B cell (primary cell): Measurements from ENCODE around the gene PAK4. TPM values are rescaled to one million over a fixed set of nuclear protein-coding genes. Genes with fewer than 3 reads are reported as not detected.

Experiments
- ATAC-seq: fragments of 200-7000 bp; cut with Tn5 transposase; one replicate; pipeline ENCODE4 v1.10.0; 2021; ENCODE audit warnings: low read depth, mild to moderate bottlenecking, moderate number of reproducible peaks, moderate library complexity
- CTCF ChIA-PET: fragments of 350-600 bp; sonication (Branson Sonifier 250); formaldehyde crosslinking; loops from one replicate; lab custom pipeline; 2021; ENCODE audit warnings: antibody characterized with exemption, inconsistent platforms; lab: Charles Lee
- POLR2A ChIA-PET: fragments of 350-600 bp; sonication (Branson Sonifier 250); formaldehyde crosslinking; loops from one replicate; lab custom pipeline; 2021; ENCODE audit warnings: antibody characterized with exemption; lab: Charles Lee
- DNase-seq: peaks from one replicate; pipeline ENCODE4 v3.0.0; 2013
- H2AFZ ChIP-seq: 2 replicates; pipeline ENCODE4 v1.6.1; 2012; ENCODE audit warnings: mild to moderate bottlenecking, low read depth, low read length; ENCODE audit not compliant: insufficient read depth, poor library complexity, severe bottlenecking
- H3K27ac ChIP-seq, 2 donors: 1 replicate in 1 of 2; 2 replicates in 1 of 2; pipeline ENCODE4 v1.5.1; 2012 to 2013; ENCODE audit warnings: low read length in 2 of 2, mild to moderate bottlenecking in 2 of 2, moderate library complexity in 1 of 2
- H3K27me3 ChIP-seq, 4 experiments: fragments of 200-600 bp in 1 of 4; sonication (generic) in 1 of 4; replicated peaks in 1 of 4; 1 replicate in 2 of 4; 2 replicates in 2 of 4; pipeline versions ENCODE4 v1.6.1 to v1.7.0; 2013 to 2016; ENCODE audit warnings: low read length in 3 of 4, mild to moderate bottlenecking in 2 of 4, mixed read lengths in 1 of 4, moderate library complexity in 1 of 4; ENCODE audit not compliant: insufficient read depth in 4 of 4, control insufficient read depth in 3 of 4; ENCODE audit errors: control extremely low read depth in 1 of 4
- H3K36me3 ChIP-seq, 2 experiments: replicated peaks in 1 of 2; 1 replicate in 1 of 2; 2 replicates in 1 of 2; pipeline versions ENCODE4 v1.6.1 to v1.7.1; 2013; ENCODE audit warnings: low read length in 1 of 2; ENCODE audit not compliant: insufficient read depth in 2 of 2, control insufficient read depth in 1 of 2; ENCODE audit errors: control extremely low read depth in 1 of 2, extremely low read depth in 1 of 2
- H3K4me1 ChIP-seq, 2 donors: fragments of 200-600 bp in 1 of 2; sonication (generic) in 1 of 2; 1 replicate in 1 of 2; 2 replicates in 1 of 2; pipeline versions ENCODE4 v1.5.1 to v1.6.1; 2013 to 2017; ENCODE audit warnings: low read length in 2 of 2; ENCODE audit not compliant: control insufficient read depth in 2 of 2, insufficient read depth in 2 of 2
- H3K4me2 ChIP-seq: replicated peaks from 2 replicates; pipeline ENCODE3; 2012; ENCODE audit warnings: mild to moderate bottlenecking, low read depth, low read length; ENCODE audit not compliant: poor library complexity, severe bottlenecking
- H3K4me3 ChIP-seq, 5 experiments: fragments of 200-600 bp in 1 of 5; sonication (generic) in 1 of 5; 1 replicate in 3 of 5; 2 replicates in 2 of 5; pipeline versions ENCODE4 v1.5.1 to v1.7.0; 2011 to 2016; ENCODE audit warnings: low read length in 4 of 5, mild to moderate bottlenecking in 4 of 5, low read depth in 2 of 5, control low read depth in 1 of 5, moderate library complexity in 1 of 5; ENCODE audit not compliant: insufficient read depth in 1 of 5; ENCODE audit errors: control extremely low read depth in 1 of 5, extremely low read depth in 1 of 5
- H3K79me2 ChIP-seq: fragments of 200-600 bp; sonication (generic); one replicate; pipeline ENCODE4 v1.6.0; 2016; ENCODE audit warnings: low read length; ENCODE audit not compliant: control insufficient read depth, insufficient read depth
- H3K9ac ChIP-seq: fragments of 200-600 bp; sonication (generic); 2 replicates; pipeline ENCODE4 v1.6.1; 2017; ENCODE audit warnings: mild to moderate bottlenecking, low read length, moderate library complexity
- H3K9me3 ChIP-seq, 3 donors: one replicate each; pipeline versions ENCODE4 v1.6.1 to v1.7.1; 2013; ENCODE audit warnings: low read length in 2 of 3; ENCODE audit not compliant: control insufficient read depth in 2 of 3, insufficient read depth in 1 of 3; ENCODE audit errors: control extremely low read depth in 1 of 3
- H4K20me1 ChIP-seq: 2 replicates; pipeline ENCODE4 v1.6.0; 2012; ENCODE audit warnings: mild to moderate bottlenecking, low read length; ENCODE audit not compliant: insufficient read depth, control insufficient read depth, poor library complexity, severe bottlenecking
- H3K27ac Mint-ChIP-seq: one replicate; pipeline ENCODE4 v1.8.0; 2021; ENCODE audit warnings: mixed read lengths
- H3K27me3 Mint-ChIP-seq: one replicate; pipeline ENCODE4 v1.8.0; 2021; ENCODE audit warnings: mixed read lengths
- H3K4me1 Mint-ChIP-seq: one replicate; pipeline ENCODE4 v1.8.0; 2021; ENCODE audit warnings: mixed read lengths
- H3K4me3 Mint-ChIP-seq: one replicate; pipeline ENCODE4 v1.8.0; 2021; ENCODE audit warnings: mixed read lengths
- H3K9me3 Mint-ChIP-seq: one replicate; pipeline ENCODE4 v1.8.0; 2022; ENCODE audit warnings: mixed read lengths; ENCODE audit not compliant: insufficient read depth
- EZH2 ChIP-seq: IDR thresholded peaks from 2 replicates; pipeline ENCODE4 v1.6.1; 2012; ENCODE audit warnings: borderline replicate concordance, low read depth, mild to moderate bottlenecking, moderate library complexity, low read length; ENCODE audit not compliant: insufficient read depth, poor library complexity, severe bottlenecking
- WGBS: methylation state at CpG from one replicate; pipeline ENCODE4 v1.1.5; 2013; ENCODE audit warnings: missing lambda C conversion rate; ENCODE audit not compliant: insufficient coverage; 5-methylcytosine and 5-hydroxymethylcytosine counted together
- intact Hi-C: fragments of 100-400 bp; cut with micrococcal nuclease; formaldehyde crosslinking; loops from one replicate; pipeline ENCODE4 v1.10.0; 2022
- polyA plus RNA-seq: library from polyadenylated mRNA; depleted of rRNA; stranded (reverse); fragments of >200 nt; gene quantifications from 2 replicates; pipeline ENCODE4 v1.2.3, GENCODE V29; 2012
- total RNA-seq, 2 donors: library from RNA; stranded (reverse); fragments of 120-200 nt in 1 of 2; gene quantifications; 1 replicate in 1 of 2; 2 replicates in 1 of 2; pipeline versions ENCODE4 v1.2.3 to v1.2.4, GENCODE V29; 2013 to 2022
- TF ChIP-seq, protein P1 (sequence below): fragments of 200-600 bp; IDR thresholded peaks from one replicate; pipeline ENCODE4 v1.8.0; 2022; ENCODE audit warnings: antibody characterized with exemption, mild to moderate bottlenecking

The PAK4 gene
- total and polyA plus RNA-seq, 2 donors (not counting 1 experiment from before 2014, with no cell fraction given): 12.0 to 23.3 TPM

DNA sequence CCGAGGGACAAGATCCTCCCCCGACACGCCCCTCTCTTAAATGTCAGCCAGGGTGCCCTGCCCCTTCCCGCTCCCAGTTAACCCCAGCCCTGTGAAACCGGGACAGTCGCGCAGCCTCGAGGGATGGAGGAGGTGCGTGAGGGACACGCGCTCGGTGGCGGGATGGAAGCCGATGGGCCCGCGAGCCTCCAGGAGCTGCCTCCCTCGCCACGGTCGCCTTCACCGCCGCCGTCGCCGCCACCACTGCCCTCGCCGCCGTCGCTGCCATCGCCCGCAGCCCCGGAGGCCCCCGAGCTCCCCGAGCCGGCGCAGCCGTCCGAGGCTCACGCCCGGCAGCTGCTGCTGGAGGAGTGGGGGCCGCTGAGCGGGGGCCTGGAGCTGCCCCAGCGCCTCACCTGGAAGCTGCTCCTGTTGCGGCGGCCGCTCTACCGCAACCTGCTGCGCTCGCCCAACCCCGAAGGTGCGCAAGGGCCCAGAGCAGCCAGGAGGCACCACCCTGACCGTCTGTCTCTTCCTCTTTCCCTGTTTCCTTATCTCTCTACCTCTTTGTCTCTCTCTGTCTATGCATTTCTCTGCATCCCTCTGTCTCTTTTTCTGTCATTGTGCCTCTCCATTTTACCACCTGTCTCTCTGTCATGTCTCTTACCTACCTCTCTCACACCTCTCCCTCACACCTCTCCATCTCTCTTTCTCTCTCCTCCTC lies 71.4 kb downstream of the PAK4 start, which contains the start of gene NCCRP1:
Gene NCCRP1, plus strand, starts transcription at position 105 of the 703 bp plus-strand sequence. Its CDS starts 19 bp downstream, at position 124.
- TF ChIP-seq, protein P1, sequence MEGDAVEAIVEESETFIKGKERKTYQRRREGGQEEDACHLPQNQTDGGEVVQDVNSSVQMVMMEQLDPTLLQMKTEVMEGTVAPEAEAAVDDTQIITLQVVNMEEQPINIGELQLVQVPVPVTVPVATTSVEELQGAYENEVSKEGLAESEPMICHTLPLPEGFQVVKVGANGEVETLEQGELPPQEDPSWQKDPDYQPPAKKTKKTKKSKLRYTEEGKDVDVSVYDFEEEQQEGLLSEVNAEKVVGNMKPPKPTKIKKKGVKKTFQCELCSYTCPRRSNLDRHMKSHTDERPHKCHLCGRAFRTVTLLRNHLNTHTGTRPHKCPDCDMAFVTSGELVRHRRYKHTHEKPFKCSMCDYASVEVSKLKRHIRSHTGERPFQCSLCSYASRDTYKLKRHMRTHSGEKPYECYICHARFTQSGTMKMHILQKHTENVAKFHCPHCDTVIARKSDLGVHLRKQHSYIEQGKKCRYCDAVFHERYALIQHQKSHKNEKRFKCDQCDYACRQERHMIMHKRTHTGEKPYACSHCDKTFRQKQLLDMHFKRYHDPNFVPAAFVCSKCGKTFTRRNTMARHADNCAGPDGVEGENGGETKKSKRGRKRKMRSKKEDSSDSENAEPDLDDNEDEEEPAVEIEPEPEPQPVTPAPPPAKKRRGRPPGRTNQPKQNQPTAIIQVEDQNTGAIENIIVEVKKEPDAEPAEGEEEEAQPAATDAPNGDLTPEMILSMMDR: no peak
- no peak for TF ChIP-seq EZH2
- H3K4me2 ChIP-seq: peak within 1 kb of the TSS; percentile 64
- no peaks in the 10 kb centered on the region for H4K20me1 ChIP-seq
- intact Hi-C loops: no loop called here
- no peaks in the 10 kb centered on the region for H3K9me3 Mint-ChIP-seq
- H3K4me1 ChIP-seq: peaks cover 0 to 18% of the 10 kb centered on the region in 2 donors
- H3K27me3 ChIP-seq: peaks cover 0 to 62% (median 16%) of the 10 kb centered on the region in 4 experiments
- peak within 1 kb of the TSS; percentile 46 for H2AFZ ChIP-seq
- CTCF ChIA-PET: no interaction called here
- POLR2A ChIA-PET: no interaction called here
- H3K79me2 ChIP-seq: no peaks in the 10 kb centered on the region
- H3K9ac ChIP-seq: no peak within 1 kb of the TSS
- no peaks in the 10 kb centered on the region for H3K9me3 ChIP-seq
- H3K4me3 ChIP-seq: peak within 1 kb of the TSS in 2 of 5 experiments; percentile 1 to 7
- 7% methylated on average over 49 of the region's 51 CpGs for WGBS
- ATAC-seq: no peak
- H3K27ac Mint-ChIP-seq: no peak within 1 kb of the TSS
- no peak for DNase-seq
- peaks cover 13% of the 10 kb centered on the region for H3K4me1 Mint-ChIP-seq
- no peak within 1 kb of the TSS for H3K27ac ChIP-seq
- H3K4me3 Mint-ChIP-seq: peak within 1 kb of the TSS; percentile 62
- peaks cover 64% of the 10 kb centered on the region for H3K27me3 Mint-ChIP-seq
- no peaks in the 10 kb centered on the region for H3K36me3 ChIP-seq

DNA sequence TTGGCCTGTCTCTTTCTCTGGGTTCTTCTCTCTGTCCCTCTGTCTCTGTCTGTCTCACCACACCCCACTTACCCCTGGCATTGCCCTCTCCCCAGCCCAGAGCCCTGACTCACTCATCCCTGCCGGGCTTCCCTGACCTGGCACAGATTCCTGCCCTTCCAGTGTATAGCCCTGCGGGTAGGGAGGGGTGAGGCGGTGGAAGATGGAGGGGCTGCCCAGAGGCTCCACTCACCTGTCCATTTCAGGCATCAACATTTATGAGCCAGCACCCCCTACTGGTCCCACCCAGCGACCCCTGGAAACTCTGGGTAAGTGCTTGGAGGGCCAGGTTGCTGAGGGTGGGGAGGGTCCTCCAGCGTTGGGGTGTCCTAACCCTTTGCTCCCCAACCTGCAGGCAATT lies 72.2 kb downstream of the PAK4 start:
- CTCF ChIA-PET: no interaction called here
- no peaks in the 10 kb centered on the region for H3K36me3 ChIP-seq
- peaks cover 0 to 18% of the 10 kb centered on the region in 2 donors for H3K4me1 ChIP-seq
- H3K27me3 ChIP-seq: peaks cover 0 to 65% (median 19%) of the 10 kb centered on the region in 4 experiments
- WGBS: 55% methylated on average over 1 of the region's 5 CpGs
- no peak overlapping the region for H3K9ac ChIP-seq
- H3K27me3 Mint-ChIP-seq: peaks cover 68% of the 10 kb centered on the region
- H3K27ac Mint-ChIP-seq: no peak overlapping the region
- H3K27ac ChIP-seq: no peak overlapping the region
- intact Hi-C loops: no loop called here
- ATAC-seq (no peak), DNase-seq (no peak)
- H3K4me3 Mint-ChIP-seq: no peak overlapping the region
- peaks cover 13% of the 10 kb centered on the region for H3K4me1 Mint-ChIP-seq
- H3K4me2 ChIP-seq: no peak overlapping the region
- TF ChIP-seq, protein P1: no peak
- TF ChIP-seq EZH2: no peak
- POLR2A ChIA-PET: no interaction called here
- H3K9me3 ChIP-seq: no peaks in the 10 kb centered on the region
- H3K79me2 ChIP-seq: no peaks in the 10 kb centered on the region
- no peaks in the 10 kb centered on the region for H3K9me3 Mint-ChIP-seq
- no peak overlapping the region for H2AFZ ChIP-seq
- H3K4me3 ChIP-seq: no peak overlapping the region
- no peaks in the 10 kb centered on the region for H4K20me1 ChIP-seq
